22Rv1 (cell line): ENCODE results near the gene TTYH2.
A peak's percentile ranks its signal among the peaks of the same experiment; 100 is the strongest.

Experiments used
- H3K27ac ChIP-seq: fragments of 450-650 bp; 2 replicates; pipeline ENCODE4 v1.5.1; 2017
- CTCF ChIP-seq: fragments of 450-650 bp; IDR thresholded peaks from 2 replicates; pipeline ENCODE4 v1.5.1; 2017; ENCODE audit warnings: mild to moderate bottlenecking
- ZFX ChIP-seq: fragments of 450-650 bp; IDR thresholded peaks from 2 replicates; pipeline ENCODE4 v1.6.1; 2017; ENCODE audit warnings: antibody characterized with exemption, borderline replicate concordance

Gene TTYH2

GRCh38 chr17:74211141-74211911, 2.0 kb upstream of the TTYH2 start:
- peak overlapping the region; percentile 17; the same call in 1 of the 2 replicates for H3K27ac ChIP-seq
- TF ChIP-seq CTCF (no peak), ZFX (no peak)

GRCh38 chr17:74211912-74212208, 1.5 kb upstream of the TTYH2 start:
- no peak for TF ChIP-seq CTCF
- no peak for TF ChIP-seq ZFX
- H3K27ac ChIP-seq: peak overlapping the region; percentile 17; the same call in 1 of the 2 replicates

GRCh38 chr17:74212209-74212912, 1.0 kb upstream of the TTYH2 start:
- peak overlapping the region; percentile 60 for H3K27ac ChIP-seq

GRCh38 chr17:74213861-74214391, 555 bp downstream of the TTYH2 start:
- TF ChIP-seq ZFX (no peak), CTCF (no peak)
- H3K27ac ChIP-seq: no peak overlapping the region

More at GRCh38 chr17:74212209-74212912, 1.0 kb upstream of the TTYH2 start:
- TF ChIP-seq CTCF: no peak
- no peak for TF ChIP-seq ZFX

GRCh38 chr17:74214484-74215341, 1.3 kb downstream of the TTYH2 start:
- H3K27ac ChIP-seq: no peak overlapping the region
- no peak for TF ChIP-seq ZFX
- no peak for TF ChIP-seq CTCF

GRCh38 chr17:74215342-74215727, 2.0 kb downstream of the TTYH2 start:
- no peak overlapping the region for H3K27ac ChIP-seq
- TF ChIP-seq CTCF: no peak
- no peak for TF ChIP-seq ZFX
